ENCODE measurements around the gene FNDC8. TPM values are rescaled to one million over a fixed set of nuclear protein-coding genes. Genes with fewer than 3 reads are reported as not detected.
"Not testable (repeated sequence)": the region's sequence is repeated elsewhere in the genome, so short reads cannot be mapped to it uniquely, and the experiment has no call there.

Gene FNDC8
- polyA plus RNA-seq, 1 of the 3 experiments (the other 2 are of a cell fraction): not detected

GRCh38 chr17:35103271-35103670 is 18.1 kb upstream of the FNDC8 start:
- no peak for DNase-seq
- Histone ChIP-seq H3K4me3 (ENCODE audit: low read depth in 2 of 2, low read length in 1 of 2) (no peak overlapping the region), H3K27ac (ENCODE audit: low read depth in 2 of 2, low read length in 1 of 2) (no peak overlapping the region), H4K20me1 (ENCODE audit: insufficient read depth) (no peaks in the 10 kb centered on the region), H3K36me3 (replicated peaks in 1 of 2; ENCODE audit: control insufficient read depth in 1 of 2, insufficient read depth in 2 of 2, low read length in 1 of 2) (peaks cover 5 to 30% of the 10 kb centered on the region in 2 experiments), H2AFZ (ENCODE audit: low read depth) (no peak overlapping the region), H3K9me2 (no peaks in the 10 kb centered on the region), H3K79me2 (ENCODE audit: insufficient read depth) (no peaks in the 10 kb centered on the region), H3K9ac (no peak overlapping the region), H3F3A (replicated peaks; ENCODE audit: insufficient read depth) (no peaks in the 10 kb centered on the region), H3K9me3 (no peaks in the 10 kb centered on the region), H3K27me3 (ENCODE audit: insufficient read depth) (no peaks in the 10 kb centered on the region), H3K4me2 (no peak overlapping the region), H3K4me1 (ENCODE audit: control insufficient read depth in 1 of 2, insufficient read depth in 2 of 2, low read depth in 1 of 2, low read length in 1 of 2) (no peaks in the 10 kb centered on the region)
- CTCF ChIA-PET: interaction anchor here (0.9 to 5.1 kb wide), 5 partner anchors 13 to 683 kb away, joined by 3 to 22 read pairs (median 3); partner anchors contain the start of gene RAD51D
- POLR2A ChIA-PET: no interaction called here
- 84% methylated on average over 5 of the region's 5 CpGs for WGBS (ENCODE audit: low lambda C conversion rate)
- TF ChIP-seq MXI1 (IDR thresholded peaks at IDR 0.05; ENCODE audit: low read depth, low read length) (no peak), FOXJ3 (CRISPR knock-in tag; IDR thresholded peaks at IDR 0.05) (no peak), TCF12 (IDR thresholded peaks at IDR 0.05) (no peak), EZH2phosphoT487 (IDR thresholded peaks at IDR 0.05; ENCODE audit: borderline replicate concordance, low read depth) (no peak), NFIC (IDR thresholded peaks at IDR 0.05; ENCODE audit: borderline replicate concordance) (no peak), FOSL2 (IDR thresholded peaks at IDR 0.05; ENCODE audit: borderline replicate concordance, low read depth) (no peak), SIN3A (IDR thresholded peaks at IDR 0.05; ENCODE audit: borderline replicate concordance, low read depth, low read length) (no peak), CHD2 (IDR thresholded peaks at IDR 0.05; ENCODE audit: low read length, partially characterized antibody) (no peak), GATA2 (CRISPR knock-in tag; IDR thresholded peaks at IDR 0.05) (no peak), POLR2AphosphoS5 (IDR thresholded peaks at IDR 0.05; ENCODE audit: low read depth, low read length) (no peak), USF1 (IDR thresholded peaks at IDR 0.05; ENCODE audit: borderline replicate concordance, low read depth) (no peak), GABPA (IDR thresholded peaks at IDR 0.05; ENCODE audit: low read depth) (no peak)

- no peak for TF ChIP-seq SIN3A (IDR thresholded peaks at IDR 0.05; ENCODE audit: borderline replicate concordance, low read depth, low read length)
- no peak for TF ChIP-seq FOSL2 (IDR thresholded peaks at IDR 0.05; ENCODE audit: borderline replicate concordance, low read depth)
- ChIA-PET POLR2A (no interaction called here), CTCF (interaction anchor here (2.0 kb wide), 1 partner anchor 15 kb away, joined by 11 read pairs; no protein-coding TSS in a partner anchor)
- no peak overlapping the region for H3K27ac ChIP-seq (ENCODE audit: low read depth in 2 of 2, low read length in 1 of 2)
- H3K9ac ChIP-seq: no peak overlapping the region
- H4K20me1 ChIP-seq (ENCODE audit: insufficient read depth): no peaks in the 10 kb centered on the region
- H3F3A ChIP-seq (replicated peaks; ENCODE audit: insufficient read depth): peaks cover 3% of the 10 kb centered on the region
- DNase-seq: no peak
- peaks cover 5 to 23% of the 10 kb centered on the region in 2 experiments for H3K36me3 ChIP-seq (replicated peaks in 1 of 2; ENCODE audit: control insufficient read depth in 1 of 2, insufficient read depth in 2 of 2, low read length in 1 of 2)
- WGBS (ENCODE audit: low lambda C conversion rate): 97% methylated on average over 5 of the region's 5 CpGs
- no peaks in the 10 kb centered on the region for H3K27me3 ChIP-seq (ENCODE audit: insufficient read depth)
- peaks cover 15% of the 10 kb centered on the region for H3K79me2 ChIP-seq (ENCODE audit: insufficient read depth)
- no peak overlapping the region for H3K4me3 ChIP-seq (ENCODE audit: low read depth in 2 of 2, low read length in 1 of 2)
- no peak overlapping the region for H2AFZ ChIP-seq (ENCODE audit: low read depth)
- no peaks in the 10 kb centered on the region for H3K9me3 ChIP-seq
- H3K4me2 ChIP-seq: no peak overlapping the region
- no peaks in the 10 kb centered on the region for H3K4me1 ChIP-seq (ENCODE audit: control insufficient read depth in 1 of 2, insufficient read depth in 2 of 2, low read depth in 1 of 2, low read length in 1 of 2)
- H3K9me2 ChIP-seq: no peaks in the 10 kb centered on the region
These were observed 16.5 kb upstream of the FNDC8 start for GRCh38 chr17:35104844-35105450.

- H3K27me3 ChIP-seq (ENCODE audit: insufficient read depth); H2AFZ ChIP-seq (ENCODE audit: low read depth); H3F3A ChIP-seq (replicated peaks; ENCODE audit: insufficient read depth); H3K9me2 ChIP-seq; H4K20me1 ChIP-seq (ENCODE audit: insufficient read depth); DNase-seq; H3K4me3 ChIP-seq (ENCODE audit: low read depth in 2 of 2, low read length in 1 of 2); H3K9ac ChIP-seq; H3K27ac ChIP-seq (ENCODE audit: low read depth in 2 of 2, low read length in 1 of 2); H3K9me3 ChIP-seq; H3K36me3 ChIP-seq (replicated peaks in 1 of 2; ENCODE audit: control insufficient read depth in 1 of 2, insufficient read depth in 2 of 2, low read length in 1 of 2); POLR2A ChIA-PET; H3K4me1 ChIP-seq (ENCODE audit: control insufficient read depth in 1 of 2, insufficient read depth in 2 of 2, low read depth in 1 of 2, low read length in 1 of 2); H3K4me2 ChIP-seq: not testable (repeated sequence)
- CTCF ChIA-PET: interaction anchor here (1.0 to 1.4 kb wide), 4 partner anchors 8 to 567 kb away, joined by 3 to 4 read pairs (median 3); partner anchors contain the start of gene RAD51D
- 97% methylated on average over 17 of the region's 17 CpGs for WGBS (ENCODE audit: low lambda C conversion rate)
- peaks cover 68% of the 10 kb centered on the region for H3K79me2 ChIP-seq (ENCODE audit: insufficient read depth)
These were observed 10.6 kb upstream of the FNDC8 start for GRCh38 chr17:35110791-35111190.
